Adrenal gland (tissue), 5 donors: ENCODE results near the gene NCMAP.
A peak's percentile ranks its signal among the peaks of the same experiment; 100 is the strongest.

Source experiments
- CTCF ChIP-seq, 6 experiments: fragments of 450-650 bp in 4 of 6; fragments of 200-600 bp in 2 of 6; sonication (generic) in 1 of 6; IDR thresholded peaks; 1 replicate in 5 of 6; 2 replicates in 1 of 6; pipeline versions ENCODE4 v1.5.1 to v1.8.0; 2016 to 2021; ENCODE audit warnings: antibody characterized with exemption in 6 of 6, mild to moderate bottlenecking in 2 of 6, moderate library complexity in 1 of 6
- POLR2A ChIP-seq, 2 donors: fragments of 450-650 bp; IDR thresholded peaks; one replicate each; pipeline ENCODE4 v1.6.1; 2017; ENCODE audit warnings: antibody characterized with exemption in 2 of 2, mild to moderate bottlenecking in 2 of 2, moderate library complexity in 1 of 2
- donor health status: DM: no; HTN: no; CAD: no.

- TF ChIP-seq POLR2A (IDR thresholded peaks at IDR 0.05) (peak in 1 of 2 donors; percentile 58), CTCF (IDR thresholded peaks at IDR 0.05) (no peak)
Observed at GRCh38 chr1:24643363-24644099, 87.6 kb downstream of the NCMAP start.
